Effector CD4-positive, alpha-beta T cell (primary cell): ENCODE measurements around the gene PLEKHG5.

ENCODE experiments used
- DNase-seq: peaks from one replicate; pipeline ENCODE4 v3.0.0-alpha.2; 2020
- total RNA-seq: gene quantifications from one replicate; lab custom pipeline; 2026; lab: John Stamatoyannopoulos, UW

The PLEKHG5 gene
- 39.6 reads per million, percentile 63 among the genes with 10 or more reads in this experiment for total RNA-seq

- DNase-seq = no peak
Observed at GRCh38 chr1:6491480-6491962, at the start of gene PLEKHG5. PLEKHG5 (minus strand) TSS chr1:6491667; CDS start chr1:6477571, 14,096 bp downstream.

DNA sequence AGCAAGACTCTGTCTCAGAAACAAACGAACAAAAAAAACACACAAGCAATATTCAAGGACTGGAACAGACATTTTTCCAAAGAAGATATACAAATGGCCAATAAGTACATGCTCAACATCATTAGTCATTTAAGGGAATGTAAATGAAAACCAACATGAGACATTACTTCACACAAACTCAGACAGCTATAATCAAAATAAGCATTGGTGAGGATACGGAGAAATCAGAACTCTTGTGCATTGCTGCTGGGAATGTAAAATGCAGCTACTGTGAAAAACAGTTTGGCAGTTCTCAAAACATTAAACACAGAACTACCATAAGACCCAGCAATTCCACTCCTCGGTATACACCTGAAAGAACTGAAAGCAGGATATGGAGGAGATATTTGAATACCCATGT lies 47.5 kb upstream of the PLEKHG5 start:
- no peak for DNase-seq

- DNase-seq = no peak
Observed at GRCh38 chr1:6536291-6536690, 44.8 kb upstream of the PLEKHG5 start.

DNA sequence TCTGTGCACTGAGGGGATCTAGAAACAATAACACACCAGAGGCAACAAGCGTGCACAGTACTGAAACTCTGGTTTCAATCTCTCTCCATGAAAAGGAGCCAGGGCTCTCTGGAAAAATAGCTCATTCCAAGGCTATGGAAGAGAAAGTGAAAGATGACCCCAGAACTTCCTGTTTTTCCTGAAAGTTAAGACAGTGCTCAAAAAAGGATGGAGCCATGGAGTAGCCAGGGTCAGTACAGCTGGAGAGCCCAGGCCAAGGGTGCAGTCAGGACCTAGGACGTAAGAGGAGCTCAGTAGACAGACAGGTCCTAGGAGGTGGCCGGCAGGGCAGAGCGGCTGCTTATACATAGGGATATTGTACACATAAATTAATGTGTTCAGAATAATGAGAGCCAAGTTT lies 43.7 kb upstream of the PLEKHG5 start:
- DNase-seq = no peak

GRCh38 chr1:6534248-6534822 lies 42.9 kb upstream of the PLEKHG5 start:
- no peak for DNase-seq

GRCh38 chr1:6531996-6532395 lies 40.5 kb upstream of the PLEKHG5 start:
- DNase-seq = no peak

GRCh38 chr1:6530504-6531160 lies 39.2 kb upstream of the PLEKHG5 start:
- no peak for DNase-seq

DNA sequence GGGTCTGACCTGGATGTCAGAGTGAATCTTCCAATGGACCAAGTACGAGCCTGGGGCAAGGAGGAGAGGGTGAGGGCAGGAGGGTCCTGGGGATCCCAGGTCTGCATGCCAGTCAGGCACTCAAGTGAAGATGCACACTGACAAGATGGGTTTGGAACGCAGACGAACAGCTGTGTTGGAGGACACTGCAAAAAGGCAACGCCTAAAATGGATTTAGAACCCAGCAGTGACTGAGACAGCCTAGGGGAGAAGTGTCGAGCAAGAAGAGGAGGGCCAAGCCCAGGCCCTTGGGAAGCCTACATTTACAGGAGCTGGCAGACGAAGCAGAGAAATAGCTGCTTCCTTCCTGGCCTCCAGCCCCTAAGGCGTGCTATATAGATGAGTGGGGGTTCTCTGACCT lies 37.0 kb upstream of the PLEKHG5 start:
- no peak for DNase-seq

DNA sequence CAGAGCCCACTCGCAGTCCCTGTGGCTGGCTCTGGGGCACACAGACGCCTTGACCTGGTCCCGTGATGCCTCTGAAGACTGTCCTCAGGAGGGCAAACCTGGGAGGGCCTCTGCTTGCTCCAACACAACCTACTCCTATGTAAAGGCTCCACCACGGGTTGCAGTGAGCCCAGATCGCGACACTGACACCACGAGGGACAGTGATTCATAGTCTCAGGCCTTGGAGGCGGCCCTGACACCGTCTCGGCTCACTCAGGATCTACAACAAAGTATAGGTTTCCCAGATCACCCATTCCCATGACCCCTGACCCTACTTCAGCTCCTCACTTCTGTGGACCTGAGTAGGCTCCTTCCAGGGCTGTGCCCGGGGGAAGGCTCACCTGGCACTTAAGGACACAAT lies 34.8 kb upstream of the PLEKHG5 start:
- no peak for DNase-seq

- DNase-seq = no peak
Observed at GRCh38 chr1:6523566-6523965, 32.1 kb upstream of the PLEKHG5 start.

GRCh38 chr1:6521536-6521935 lies 30.1 kb upstream of the PLEKHG5 start:
- no peak for DNase-seq

GRCh38 chr1:6519935-6520671 lies 28.6 kb upstream of the PLEKHG5 start:
- DNase-seq = no peak

GRCh38 chr1:6519491-6519934 lies 28.0 kb upstream of the PLEKHG5 start:
- DNase-seq = no peak

GRCh38 chr1:6517435-6517851 lies 26.0 kb upstream of the PLEKHG5 start:
- no peak for DNase-seq

DNA sequence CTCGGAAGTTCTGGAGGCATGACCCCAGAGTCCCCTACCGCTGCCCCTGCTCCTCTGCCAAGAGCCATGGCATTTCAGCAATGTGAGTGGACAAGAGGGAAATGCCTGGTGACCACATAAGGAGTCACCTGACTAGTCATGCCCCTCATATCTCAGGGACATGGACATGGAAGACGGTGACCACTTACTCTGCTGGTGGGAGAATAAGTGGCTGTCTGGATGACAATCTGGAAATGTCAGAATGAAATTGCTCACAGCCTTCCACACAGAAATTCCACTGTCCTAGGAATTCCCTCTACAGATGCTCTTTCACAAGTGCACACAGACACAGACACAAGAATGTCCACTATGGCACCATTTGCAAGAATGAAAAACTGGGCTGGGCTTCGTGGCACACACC lies 24.3 kb upstream of the PLEKHG5 start:
- no peak for DNase-seq

GRCh38 chr1:6513320-6513801 lies 21.9 kb upstream of the PLEKHG5 start:
- no peak for DNase-seq

GRCh38 chr1:6512908-6513280 lies 21.4 kb upstream of the PLEKHG5 start:
- no peak for DNase-seq

DNA sequence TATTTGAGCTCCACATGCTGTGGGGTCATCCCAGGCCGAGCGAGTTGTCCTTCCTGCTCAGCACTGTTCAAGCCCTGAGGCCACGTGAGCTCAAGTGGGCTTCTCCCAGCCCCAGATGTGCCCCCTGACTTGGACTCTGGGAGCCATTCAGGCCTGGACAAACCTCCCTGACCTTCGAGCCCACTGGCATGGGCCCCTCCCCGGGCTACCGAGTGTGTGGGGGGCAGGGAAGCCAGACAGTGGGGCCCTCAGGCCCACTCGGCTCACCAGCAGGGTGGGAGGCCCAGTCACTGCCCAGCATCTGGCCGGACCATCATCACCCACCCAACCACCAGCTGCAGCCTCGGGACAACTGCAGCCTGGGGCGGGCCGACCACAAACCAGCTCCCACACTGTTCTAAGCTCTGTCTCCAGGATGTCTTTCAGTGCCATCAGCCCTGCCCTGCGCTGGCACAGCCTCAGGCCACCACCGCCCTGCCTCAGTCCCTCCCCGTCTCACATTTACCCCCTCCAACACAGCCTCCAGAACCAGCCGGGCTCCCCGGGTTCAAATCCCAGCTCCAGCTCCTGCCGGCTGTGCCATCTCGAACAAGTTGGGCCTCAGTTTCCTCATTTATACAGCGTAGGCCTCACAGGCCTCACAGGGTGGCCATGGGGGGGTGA lies 20.9 kb upstream of the PLEKHG5 start:
- DNase-seq = no peak

- no peak for DNase-seq
Observed at GRCh38 chr1:6511561-6512244, 20.2 kb upstream of the PLEKHG5 start.

GRCh38 chr1:6511056-6511455 lies 19.6 kb upstream of the PLEKHG5 start:
- DNase-seq = no peak

GRCh38 chr1:6510493-6510892 lies 19.0 kb upstream of the PLEKHG5 start:
- no peak for DNase-seq

GRCh38 chr1:6509919-6510291 lies 18.4 kb upstream of the PLEKHG5 start:
- no peak for DNase-seq
